Spinal cord (tissue), 10 donors: ENCODE measurements around the gene TECPR2. TPM values are rescaled to one million over a fixed set of nuclear protein-coding genes. Genes with fewer than 3 reads are reported as not detected.

Experiments
- DNase-seq, 6 donors: peaks; one replicate each; pipeline versions ENCODE4 v3.0.0 to v3.0.0-alpha.2; 2013 to 2015; ENCODE audit warnings: low spot score in 6 of 6, low read depth in 4 of 6
- H3K27ac ChIP-seq: one replicate; pipeline ENCODE4 v1.5.1; 2013; ENCODE audit warnings: low read depth, low read length, control low read depth
- H3K27me3 ChIP-seq: one replicate; pipeline ENCODE4 v1.6.1; 2013; ENCODE audit warnings: low read length; ENCODE audit not compliant: control insufficient read depth, insufficient read depth
- H3K36me3 ChIP-seq: one replicate; pipeline ENCODE4 v1.6.1; 2013; ENCODE audit warnings: low read length; ENCODE audit not compliant: control insufficient read depth, insufficient read depth
- H3K4me1 ChIP-seq: one replicate; pipeline ENCODE4 v1.6.1; 2013; ENCODE audit warnings: low read length; ENCODE audit not compliant: control insufficient read depth, insufficient read depth
- H3K4me3 ChIP-seq: one replicate; pipeline ENCODE4 v1.5.1; 2013; ENCODE audit warnings: low read depth, low read length, control low read depth
- H3K9me3 ChIP-seq: one replicate; pipeline ENCODE4 v1.6.1; 2013; ENCODE audit warnings: low read length; ENCODE audit not compliant: control insufficient read depth, insufficient read depth
- WGBS: methylation state at CpG from one replicate; pipeline ENCODE4 v1.1.5; 2013; ENCODE audit warnings: missing lambda C conversion rate; ENCODE audit not compliant: insufficient coverage; 5-methylcytosine and 5-hydroxymethylcytosine counted together
- polyA plus RNA-seq, 2 donors: library from polyadenylated mRNA; unstranded; fragments of 120-200 nt; gene quantifications; one replicate each; pipeline ENCODE4 v1.2.1, GENCODE V29; 2013; ENCODE audit not compliant: insufficient read length in 2 of 2
- total RNA-seq, 2 donors: library from RNA; depleted of rRNA in 1 of 2; stranded (reverse); fragments of 120-200 nt in 1 of 2; fragments of >200 nt in 1 of 2; gene quantifications; one replicate each; pipeline versions ENCODE4 v1.2.3 to v1.2.4, GENCODE V29; 2013 to 2014
- donor health status: healthy.

TECPR2 gene
- total and polyA plus RNA-seq, 4 donors = 19.4 to 48.8 (median 34.6) TPM

DNA sequence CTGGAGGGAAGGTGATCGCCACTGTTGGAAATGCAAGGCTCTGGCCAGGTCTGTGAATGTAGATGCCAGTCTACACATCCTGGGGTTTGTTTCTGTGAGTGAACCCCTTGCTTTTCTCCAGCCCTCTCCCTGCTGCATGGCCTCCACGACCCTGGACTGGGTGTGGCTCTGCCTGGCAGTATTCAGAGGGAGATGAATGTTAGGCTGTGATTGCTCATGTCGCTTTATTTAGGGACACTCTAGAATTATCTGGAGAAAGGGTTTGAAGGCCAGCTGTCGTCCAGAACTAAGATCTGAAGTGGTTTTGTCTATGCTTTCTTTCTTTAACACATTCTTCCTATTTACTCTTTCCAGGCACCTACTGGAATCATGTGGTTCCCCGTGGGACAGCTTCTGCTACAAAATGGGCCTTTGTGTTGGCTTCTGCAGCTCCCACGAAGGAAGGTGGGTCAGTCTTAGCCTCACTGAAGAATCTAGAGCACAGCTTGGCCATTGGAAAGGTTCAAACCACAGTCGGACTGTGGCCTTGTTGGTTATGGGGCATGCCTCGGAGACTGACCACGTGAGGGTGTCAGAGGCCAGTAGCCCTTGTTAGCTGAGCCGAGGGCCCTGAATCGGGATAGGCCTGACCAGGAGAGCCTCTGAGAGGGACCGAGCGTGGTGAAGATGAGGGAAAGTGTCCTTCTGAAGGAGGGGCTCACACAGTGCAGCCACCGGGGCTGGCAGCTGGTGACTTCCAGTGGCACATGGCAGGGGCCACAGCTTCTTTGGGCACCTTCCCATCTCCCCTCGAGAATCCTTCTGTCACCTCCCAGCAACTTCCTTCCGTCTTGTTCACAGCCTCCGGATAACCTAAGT lies 87.7 kb downstream of the TECPR2 start:
- H3K27me3 ChIP-seq = no peaks in the 10 kb centered on the region
- no peak overlapping the region for H3K4me3 ChIP-seq
- no peak overlapping the region for H3K27ac ChIP-seq
- peaks cover 81% of the 10 kb centered on the region for H3K36me3 ChIP-seq
- H3K4me1 ChIP-seq = peaks cover 17% of the 10 kb centered on the region
- no peaks in the 10 kb centered on the region for H3K9me3 ChIP-seq
- WGBS = 92% methylated on average over 14 of the region's 17 CpGs
- no peak for DNase-seq

DNA sequence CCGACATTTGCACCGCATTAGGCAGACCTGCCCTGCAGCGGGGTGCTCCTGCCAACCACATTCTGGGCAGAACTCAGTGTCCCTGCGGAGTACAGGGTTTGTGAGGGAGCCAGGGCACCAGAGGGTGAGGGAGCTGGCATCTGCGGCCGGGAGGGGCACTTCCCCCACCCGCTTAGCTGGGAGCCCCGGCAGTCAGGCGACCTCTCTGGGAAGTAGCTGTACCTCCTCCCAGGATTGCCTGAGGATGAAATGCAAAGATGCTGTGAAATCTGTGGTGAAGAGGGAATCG lies 88.3 kb downstream of the TECPR2 start:
- DNase-seq = no peak
- Histone ChIP-seq H3K27ac (no peak overlapping the region), H3K27me3 (no peaks in the 10 kb centered on the region), H3K4me3 (no peak overlapping the region), H3K9me3 (no peaks in the 10 kb centered on the region), H3K4me1 (peaks cover 17% of the 10 kb centered on the region), H3K36me3 (peaks cover 81% of the 10 kb centered on the region)
- over 99% methylated on average over 9 of the region's 10 CpGs for WGBS

- no peak overlapping the region for H3K4me3 ChIP-seq
- WGBS = 95% methylated on average over 24 of the region's 24 CpGs
- peaks cover 17% of the 10 kb centered on the region for H3K4me1 ChIP-seq
- no peaks in the 10 kb centered on the region for H3K9me3 ChIP-seq
- no peak overlapping the region for H3K27ac ChIP-seq
- peaks cover 83% of the 10 kb centered on the region for H3K36me3 ChIP-seq
- no peaks in the 10 kb centered on the region for H3K27me3 ChIP-seq
- DNase-seq = no peak
These were observed 89.6 kb downstream of the TECPR2 start for GRCh38 chr14:102452302-102452701.

DNA sequence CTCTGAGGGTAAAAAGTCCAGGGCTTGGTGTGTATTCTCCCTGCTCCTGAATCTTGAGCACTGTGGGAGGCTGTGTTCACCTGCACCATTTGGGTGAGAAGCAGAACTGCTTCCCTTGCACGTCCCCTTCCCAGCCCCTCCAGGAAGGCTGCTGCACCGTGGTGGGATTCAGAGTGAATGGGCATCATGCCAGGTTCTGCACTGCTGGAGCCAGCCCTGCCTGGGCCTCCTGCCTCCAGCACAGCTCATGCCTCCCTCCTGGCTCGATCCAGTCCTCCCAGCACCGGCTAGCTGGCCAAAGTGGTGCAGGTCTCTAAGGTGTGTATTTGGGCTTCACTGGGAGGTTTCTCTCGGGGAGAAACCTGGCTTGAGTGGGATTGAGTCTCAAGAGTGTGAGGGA lies 92.0 kb downstream of the TECPR2 start:
- DNase-seq = peak in 2 of 6 donors; percentile 25 to 40
- Histone ChIP-seq H3K36me3 (peaks cover 91% of the 10 kb centered on the region), H3K4me1 (peaks cover 17% of the 10 kb centered on the region), H3K4me3 (no peak overlapping the region), H3K27me3 (no peaks in the 10 kb centered on the region), H3K27ac (peak overlapping the region; percentile 42), H3K9me3 (no peaks in the 10 kb centered on the region)
- 89% methylated on average over 1 of the region's 5 CpGs for WGBS

- no CpG with 5 or more reads among the region's 2 CpGs for WGBS
- Histone ChIP-seq H3K4me3 (no peak overlapping the region), H3K36me3 (peaks cover 68% of the 10 kb centered on the region)
These were observed 94.8 kb downstream of the TECPR2 start for GRCh38 chr14:102457509-102457908.

DNA sequence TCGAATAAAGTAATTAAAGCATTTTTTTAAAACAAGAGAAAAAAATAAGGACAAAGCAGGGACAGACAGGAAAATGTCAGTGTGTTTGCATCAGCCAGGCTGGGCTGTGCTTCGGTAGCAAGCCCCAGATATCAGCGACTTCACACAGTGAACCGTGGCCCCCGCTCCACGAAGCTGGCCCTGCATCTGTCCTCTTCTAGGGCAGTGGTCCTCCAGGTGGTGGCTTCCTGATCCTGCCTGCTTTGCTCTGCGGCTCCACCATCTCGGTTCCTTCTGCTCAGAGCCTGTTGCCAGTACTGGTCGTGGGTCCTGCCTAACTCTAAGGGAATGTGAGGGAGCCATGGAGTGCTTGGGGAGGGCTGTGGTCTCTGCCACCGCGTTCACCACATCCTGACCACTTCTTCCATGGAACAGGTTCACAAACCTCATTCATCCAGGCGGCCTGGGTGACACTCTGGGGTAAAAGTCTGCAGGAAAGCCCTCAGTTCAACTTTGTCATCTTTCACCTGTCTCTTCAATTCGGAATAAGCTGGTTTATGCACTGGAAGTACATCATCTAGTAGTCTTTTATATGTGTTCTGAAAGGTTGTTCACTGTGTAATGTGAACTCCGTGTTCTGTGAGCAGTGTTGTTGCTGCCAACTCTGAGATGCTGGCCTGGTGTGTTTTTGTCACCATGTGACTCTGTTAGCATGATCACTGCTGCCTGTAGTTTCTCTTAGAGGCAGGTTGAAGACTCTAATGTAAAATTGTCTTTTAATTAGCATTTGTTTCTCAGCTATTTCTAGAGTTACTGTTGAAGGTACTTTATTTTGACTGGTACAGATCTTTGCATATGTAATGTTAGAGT lies 99.0 kb downstream of the TECPR2 start:
- no peak overlapping the region for H3K4me3 ChIP-seq
- DNase-seq = no peak
- H3K4me1 ChIP-seq = peaks cover 4% of the 10 kb centered on the region
- no peak overlapping the region for H3K27ac ChIP-seq
- H3K27me3 ChIP-seq = no peaks in the 10 kb centered on the region
- H3K36me3 ChIP-seq = peaks cover 53% of the 10 kb centered on the region
- WGBS = 91% methylated on average over 7 of the region's 14 CpGs
- H3K9me3 ChIP-seq = no peaks in the 10 kb centered on the region

More at GRCh38 chr14:102457509-102457908, 94.8 kb downstream of the TECPR2 start:
- H3K27me3 ChIP-seq = no peaks in the 10 kb centered on the region
- peaks cover 17% of the 10 kb centered on the region for H3K4me1 ChIP-seq
- H3K27ac ChIP-seq = no peak overlapping the region
- no peaks in the 10 kb centered on the region for H3K9me3 ChIP-seq
- no peak for DNase-seq

GRCh38 chr14:102462391-102462790 lies 99.7 kb downstream of the TECPR2 start:
- H3K36me3 ChIP-seq = peaks cover 47% of the 10 kb centered on the region
- no peak for DNase-seq
- H3K4me3 ChIP-seq = no peak overlapping the region
- 89% methylated on average over 3 of the region's 4 CpGs for WGBS
- no peaks in the 10 kb centered on the region for H3K27me3 ChIP-seq
- no peak overlapping the region for H3K27ac ChIP-seq
- H3K4me1 ChIP-seq = peaks cover 4% of the 10 kb centered on the region
- H3K9me3 ChIP-seq = no peaks in the 10 kb centered on the region

DNA sequence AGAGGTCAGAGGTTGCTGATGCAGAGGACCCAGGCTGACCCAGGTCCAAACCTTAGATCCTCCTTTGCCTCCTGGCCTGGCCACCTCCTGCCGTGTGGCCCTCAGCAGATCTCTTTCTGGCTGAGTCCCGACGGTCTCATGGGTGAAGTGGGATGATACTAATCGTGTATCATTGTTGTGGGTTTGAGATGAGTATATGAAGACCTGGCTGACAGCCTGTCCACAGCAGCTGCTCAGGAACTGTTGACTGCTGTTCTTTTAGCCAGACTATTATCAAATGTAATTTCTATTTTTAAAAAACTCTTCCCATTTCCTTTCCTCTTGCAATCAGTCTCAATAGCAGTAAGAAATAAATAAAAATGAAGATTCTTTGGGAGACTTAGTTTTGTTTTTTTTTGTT lies 101.3 kb downstream of the TECPR2 start:
- H3K4me1 ChIP-seq = peaks cover 4% of the 10 kb centered on the region
- 100% methylated on average over 2 of the region's 4 CpGs for WGBS
- H3K27me3 ChIP-seq = no peaks in the 10 kb centered on the region
- peaks cover 34% of the 10 kb centered on the region for H3K36me3 ChIP-seq
- no peak for DNase-seq
- H3K4me3 ChIP-seq = no peak overlapping the region
- H3K9me3 ChIP-seq = no peaks in the 10 kb centered on the region
- no peak overlapping the region for H3K27ac ChIP-seq

GRCh38 chr14:102464846-102465341 lies 102.2 kb downstream of the TECPR2 start:
- peaks cover 29% of the 10 kb centered on the region for H3K36me3 ChIP-seq
- no peak overlapping the region for H3K27ac ChIP-seq
- H3K4me1 ChIP-seq = peaks cover 4% of the 10 kb centered on the region
- H3K4me3 ChIP-seq = no peak overlapping the region
- DNase-seq = no peak
- WGBS = 86% methylated on average over 5 of the region's 6 CpGs
- no peaks in the 10 kb centered on the region for H3K27me3 ChIP-seq
- H3K9me3 ChIP-seq = no peaks in the 10 kb centered on the region
